ENCODE results near the gene PRG3. TPM values are rescaled to one million over a fixed set of nuclear protein-coding genes. Genes with fewer than 3 reads are reported as not detected.

Gene PRG3
- total and polyA plus RNA-seq, 3 donors from 2014 or later: not detected

- 95 to 98% methylated on average over 12 to 14 of the region's 14 CpGs for WGBS, 2 donors
- peaks cover 9% of the 10 kb centered on the region for H3K4me1 ChIP-seq
- no peak overlapping the region for H3K4me3 ChIP-seq
- H3K27ac ChIP-seq: no peak overlapping the region
- no peaks in the 10 kb centered on the region for H3K27me3 ChIP-seq
- no peak for DNase-seq
- no peak for TF ChIP-seq CTCF (IDR thresholded peaks at IDR 0.05)
- intact Hi-C loops (cut with DNase I; ENCODE audit: low total_unique reads): no loop called here
- no peaks in the 10 kb centered on the region for H3K9me3 ChIP-seq
- no peaks in the 10 kb centered on the region for H3K36me3 ChIP-seq (ENCODE audit: low read depth, missing control alignments)
Measured at GRCh38 chr11:57331720-57332119, 49.2 kb downstream of the PRG3 start.

GRCh38 chr11:57330029-57330428 is 50.9 kb downstream of the PRG3 start:
- Histone ChIP-seq H3K4me1 (peaks cover 19% of the 10 kb centered on the region), H3K9me3 (no peaks in the 10 kb centered on the region), H3K4me3 (no peak overlapping the region), H3K36me3 (ENCODE audit: low read depth, missing control alignments) (no peaks in the 10 kb centered on the region), H3K27ac (no peak overlapping the region), H3K27me3 (no peaks in the 10 kb centered on the region)
- intact Hi-C loops (cut with DNase I; ENCODE audit: low total_unique reads): no loop called here
- no peak for DNase-seq
- 87 to 95% methylated on average over 9 of the region's 9 CpGs for WGBS, 2 donors
- no peak for TF ChIP-seq POLR2A (IDR thresholded peaks at IDR 0.05)
- no peak for TF ChIP-seq CTCF (IDR thresholded peaks at IDR 0.05)

- intact Hi-C loops (cut with DNase I; ENCODE audit: low total_unique reads): no loop called here
- WGBS, 2 donors: 97 to 98% methylated on average over 4 to 5 of the region's 5 CpGs
- no peak overlapping the region for H3K4me3 ChIP-seq
- H3K27ac ChIP-seq: no peak overlapping the region
- no peak for TF ChIP-seq POLR2A (IDR thresholded peaks at IDR 0.05)
- no peak for TF ChIP-seq CTCF (IDR thresholded peaks at IDR 0.05)
- no peak for DNase-seq
- peaks cover 20% of the 10 kb centered on the region for H3K4me1 ChIP-seq
- no peaks in the 10 kb centered on the region for H3K9me3 ChIP-seq
- H3K36me3 ChIP-seq (ENCODE audit: low read depth, missing control alignments): no peaks in the 10 kb centered on the region
- H3K27me3 ChIP-seq: no peaks in the 10 kb centered on the region
Measured at GRCh38 chr11:57327721-57328120, 53.2 kb downstream of the PRG3 start.

Other genes starting within 250 kb of the PRG3 start
- under 1 TPM; 0.08 to 0.19 TPM for gene LRRC55, start 199.2 kb downstream of the PRG3 start, total RNA-seq
- gene LRRC55, start 199.2 kb downstream of the PRG3 start, polyA plus RNA-seq (ENCODE audit: insufficient read depth, low read depth, low replicate concordance): 0.76 TPM
- gene APLNR, start 143.9 kb downstream of the PRG3 start, total RNA-seq: 1 to 10 TPM in 1 of 2 donors, under 1 TPM in 1; 0.94 to 1.1 TPM
- gene APLNR, start 143.9 kb downstream of the PRG3 start, polyA plus RNA-seq (ENCODE audit: insufficient read depth, low read depth, low replicate concordance): 7.1 TPM
- gene TNKS1BP1, start 56.2 kb downstream of the PRG3 start, total RNA-seq: 10 to 100 TPM; 85.2 to 99.4 TPM
- 62.3 TPM for gene TNKS1BP1, start 56.2 kb downstream of the PRG3 start, polyA plus RNA-seq (ENCODE audit: insufficient read depth, low read depth, low replicate concordance)
- gene SSRP1, start 45.3 kb downstream of the PRG3 start, total RNA-seq: 100 to 1,000 TPM in 1 of 2 donors, 10 to 100 TPM in 1; 89.1 to 111 TPM
- 104 TPM for gene SSRP1, start 45.3 kb downstream of the PRG3 start, polyA plus RNA-seq (ENCODE audit: insufficient read depth, low read depth, low replicate concordance)
- gene P2RX3, start 42.8 kb downstream of the PRG3 start, total RNA-seq: 1 to 10 TPM; 2.5 to 3.3 TPM
- gene P2RX3, start 42.8 kb downstream of the PRG3 start, polyA plus RNA-seq (ENCODE audit: insufficient read depth, low read depth, low replicate concordance): 8.5 TPM
- not detected for gene PRG2, start 9.5 kb upstream of the PRG3 start, total RNA-seq
- gene PRG2, start 9.5 kb upstream of the PRG3 start, polyA plus RNA-seq (ENCODE audit: insufficient read depth, low read depth, low replicate concordance): not detected
- 10 to 100 TPM; 13.8 to 20.8 TPM for gene SLC43A3, start 46.0 kb upstream of the PRG3 start, total RNA-seq
- gene SLC43A3, start 46.0 kb upstream of the PRG3 start, polyA plus RNA-seq (ENCODE audit: insufficient read depth, low read depth, low replicate concordance): 13.9 TPM
- gene RTN4RL2, start 79.4 kb upstream of the PRG3 start, total RNA-seq: 1 to 10 TPM; 2.3 to 2.5 TPM
- gene RTN4RL2, start 79.4 kb upstream of the PRG3 start, polyA plus RNA-seq (ENCODE audit: insufficient read depth, low read depth, low replicate concordance): 3.2 TPM
- gene SLC43A1, start 134.6 kb upstream of the PRG3 start, total RNA-seq: 10 to 100 TPM; 12.2 to 12.3 TPM
- gene SLC43A1, start 134.6 kb upstream of the PRG3 start, polyA plus RNA-seq (ENCODE audit: insufficient read depth, low read depth, low replicate concordance): 6.5 TPM
- 10 to 100 TPM; 27.7 to 49.1 TPM for gene TIMM10, start 149.6 kb upstream of the PRG3 start, total RNA-seq
- gene TIMM10, start 149.6 kb upstream of the PRG3 start, polyA plus RNA-seq (ENCODE audit: insufficient read depth, low read depth, low replicate concordance): 56.9 TPM
- gene SMTNL1, start 156.4 kb upstream of the PRG3 start, total RNA-seq: under 1 TPM; 0.37 to 0.47 TPM
- gene SMTNL1, start 156.4 kb upstream of the PRG3 start, polyA plus RNA-seq (ENCODE audit: insufficient read depth, low read depth, low replicate concordance): 2.0 TPM
- 10 to 100 TPM; 13.3 to 19.8 TPM for gene UBE2L6, start 186.5 kb upstream of the PRG3 start, total RNA-seq
- gene UBE2L6, start 186.5 kb upstream of the PRG3 start, polyA plus RNA-seq (ENCODE audit: insufficient read depth, low read depth, low replicate concordance): 43.6 TPM
- 100 to 1,000 TPM in 1 of 2 donors, 10 to 100 TPM in 1; 53.6 to 113 TPM for gene SERPING1, start 216.5 kb upstream of the PRG3 start, total RNA-seq
- gene SERPING1, start 216.5 kb upstream of the PRG3 start, polyA plus RNA-seq (ENCODE audit: insufficient read depth, low read depth, low replicate concordance): 273 TPM